Measurements from ENCODE around the gene CDC20B. TPM values are rescaled to one million over a fixed set of nuclear protein-coding genes. Genes with fewer than 3 reads are reported as not detected.

Gene CDC20B
- polyA plus RNA-seq, 2 of the 4 experiments (the other 2 are of a cell fraction) = 0.05 TPM; not detected in 1

- TF ChIP-seq MAFK (IDR thresholded peaks at IDR 0.05; ENCODE audit: partially characterized antibody) (no peak), BHLHE40 (IDR thresholded peaks at IDR 0.05; ENCODE audit: low read depth, low read length) (no peak), JUN (IDR thresholded peaks at IDR 0.05) (no peak), RAD21 (conservative IDR thresholded peaks at IDR 0.05 in 1 of 2, IDR thresholded peaks at IDR 0.05 in 1 of 2) (no peak), TP53 (CRISPR knock-in tag; IDR thresholded peaks at IDR 0.05) (no peak), HES2 (IDR thresholded peaks at IDR 0.05) (no peak), NR3C1 (IDR thresholded peaks at IDR 0.05) (no peak), NFE2L2 (conservative IDR thresholded peaks at IDR 0.05; ENCODE audit: low read length) (no peak), HEYL (CRISPR knock-in tag; IDR thresholded peaks at IDR 0.05) (no peak), ESRRA (IDR thresholded peaks at IDR 0.05; ENCODE audit: borderline replicate concordance, low read length) (no peak), RFX5 (IDR thresholded peaks at IDR 0.05) (no peak), RARB (CRISPR knock-in tag; IDR thresholded peaks at IDR 0.05) (no peak)
- FAIRE-seq (no peak), ATAC-seq (no peak), DNase-seq (ENCODE audit: low read depth in 1 of 2, low spot score in 1 of 2) (no peak)
- Histone ChIP-seq H3K27ac (no peak overlapping the region), H3K4me1 (no peaks in the 10 kb centered on the region), H3K4me2 (no peak overlapping the region), H3K9me3 (no peaks in the 10 kb centered on the region), H3K4me3 (no peak overlapping the region)
- 16% methylated on average over 5 of the region's 5 CpGs for WGBS (ENCODE audit: missing lambda C conversion rate)
- CTCF ChIA-PET = interaction anchor here (1.4 kb wide), 1 partner anchor 13 kb away, joined by 4 read pairs; no protein-coding TSS in a partner anchor
- POLR2A ChIA-PET = no interaction called here
Observed at GRCh38 chr5:55104946-55105701, 67.9 kb downstream of the CDC20B start.

- Histone ChIP-seq H3K4me1 (no peaks in the 10 kb centered on the region), H3K9me3 (no peaks in the 10 kb centered on the region), H3K4me2 (no peak overlapping the region), H3K4me3 (no peak overlapping the region), H3K27ac (no peak overlapping the region)
- TF ChIP-seq CEBPB (IDR thresholded peaks at IDR 0.05) (no peak), ESRRA (IDR thresholded peaks at IDR 0.05; ENCODE audit: borderline replicate concordance, low read length) (no peak), RARB (CRISPR knock-in tag; IDR thresholded peaks at IDR 0.05) (no peak), EHF (CRISPR knock-in tag; IDR thresholded peaks at IDR 0.05) (no peak), PHF8 (IDR thresholded peaks at IDR 0.05; ENCODE audit: borderline replicate concordance, low read depth) (no peak), SREBF2 (IDR thresholded peaks at IDR 0.05) (no peak), FOSL2 (IDR thresholded peaks at IDR 0.05) (no peak), FOSL2 (CRISPR knock-in tag; IDR thresholded peaks at IDR 0.05) (no peak), CTCF (IDR thresholded peaks at IDR 0.05) (no peak), TP53 (CRISPR knock-in tag; IDR thresholded peaks at IDR 0.05) (no peak), RAD21 (conservative IDR thresholded peaks at IDR 0.05 in 1 of 2, IDR thresholded peaks at IDR 0.05 in 1 of 2) (no peak), EHMT2 (IDR thresholded peaks at IDR 0.05; ENCODE audit: low read depth) (no peak), HDAC2 (IDR thresholded peaks at IDR 0.05) (no peak), ZSCAN20 (CRISPR knock-in tag; IDR thresholded peaks at IDR 0.05) (no peak), JUNB (IDR thresholded peaks at IDR 0.05) (no peak), NFE2L2 (conservative IDR thresholded peaks at IDR 0.05; ENCODE audit: low read length) (no peak)
- TF ChIP-seq, protein P1, sequence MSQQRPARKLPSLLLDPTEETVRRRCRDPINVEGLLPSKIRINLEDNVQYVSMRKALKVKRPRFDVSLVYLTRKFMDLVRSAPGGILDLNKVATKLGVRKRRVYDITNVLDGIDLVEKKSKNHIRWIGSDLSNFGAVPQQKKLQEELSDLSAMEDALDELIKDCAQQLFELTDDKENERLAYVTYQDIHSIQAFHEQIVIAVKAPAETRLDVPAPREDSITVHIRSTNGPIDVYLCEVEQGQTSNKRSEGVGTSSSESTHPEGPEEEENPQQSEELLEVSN (IDR thresholded peaks at IDR 0.05; ENCODE audit: borderline replicate concordance, low read depth) = no peak
- FAIRE-seq (no peak), ATAC-seq (no peak), DNase-seq (ENCODE audit: low read depth in 1 of 2, low spot score in 1 of 2) (no peak)
- ChIA-PET CTCF (interaction anchor here (1.4 kb wide), 1 partner anchor 12 kb away, joined by 4 read pairs; no protein-coding TSS in a partner anchor), POLR2A (no interaction called here)
- WGBS (ENCODE audit: missing lambda C conversion rate) = 55% methylated on average over 2 of the region's 2 CpGs
Observed at GRCh38 chr5:55104036-55104772, 68.8 kb downstream of the CDC20B start.

Data from A549 (cell line).